Measurements from ENCODE around the gene TMEM38A.
A peak's percentile ranks its signal among the peaks of the same experiment; 100 is the strongest.
"Not testable (repeated sequence)": the region's sequence is repeated elsewhere in the genome, so short reads cannot be mapped to it uniquely, and the experiment has no call there.

The TMEM38A gene

DNA sequence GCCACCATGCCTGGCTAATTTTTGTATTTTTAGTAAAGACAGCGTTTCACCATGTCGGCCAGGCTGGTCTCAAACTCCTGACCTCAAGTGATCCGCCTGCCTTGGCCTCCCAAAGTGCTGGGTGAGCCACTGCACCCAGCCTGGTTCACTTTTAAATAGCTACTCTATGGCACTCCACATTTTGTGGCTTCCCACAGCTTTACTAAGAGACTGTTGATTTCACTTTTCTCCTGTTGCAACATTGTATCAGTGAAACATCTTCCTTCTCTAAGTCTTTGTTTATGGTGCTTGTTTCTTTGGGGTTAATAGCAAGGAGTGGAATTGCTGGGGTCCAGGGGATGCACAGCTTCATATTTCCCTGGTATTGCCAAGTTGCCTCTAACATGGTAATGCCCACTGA, 12.3 kb downstream of the TMEM38A start:
- no peak overlapping the region for H3K4me3 Mint-ChIP-seq
- DNase-seq (no peak), ATAC-seq (replicated peaks) (no peak)
- H3K4me1 Mint-ChIP-seq = no peaks in the 10 kb centered on the region
- no peaks in the 10 kb centered on the region for H3K27me3 Mint-ChIP-seq
- peaks cover 11 to 13% of the 10 kb centered on the region in 2 donors for H3K36me3 Mint-ChIP-seq
- H3K9me3 Mint-ChIP-seq = no peaks in the 10 kb centered on the region
- no peak overlapping the region for H3K27ac Mint-ChIP-seq

GRCh38 chr19:16673839-16674238, 12.9 kb downstream of the TMEM38A start:
- DNase-seq; H3K27me3 Mint-ChIP-seq; H3K4me1 Mint-ChIP-seq; H3K4me3 Mint-ChIP-seq; H3K27ac Mint-ChIP-seq; H3K9me3 Mint-ChIP-seq; ATAC-seq (replicated peaks): not testable (repeated sequence)
- H3K36me3 Mint-ChIP-seq = peaks cover 9 to 13% of the 10 kb centered on the region in 2 donors

DNA sequence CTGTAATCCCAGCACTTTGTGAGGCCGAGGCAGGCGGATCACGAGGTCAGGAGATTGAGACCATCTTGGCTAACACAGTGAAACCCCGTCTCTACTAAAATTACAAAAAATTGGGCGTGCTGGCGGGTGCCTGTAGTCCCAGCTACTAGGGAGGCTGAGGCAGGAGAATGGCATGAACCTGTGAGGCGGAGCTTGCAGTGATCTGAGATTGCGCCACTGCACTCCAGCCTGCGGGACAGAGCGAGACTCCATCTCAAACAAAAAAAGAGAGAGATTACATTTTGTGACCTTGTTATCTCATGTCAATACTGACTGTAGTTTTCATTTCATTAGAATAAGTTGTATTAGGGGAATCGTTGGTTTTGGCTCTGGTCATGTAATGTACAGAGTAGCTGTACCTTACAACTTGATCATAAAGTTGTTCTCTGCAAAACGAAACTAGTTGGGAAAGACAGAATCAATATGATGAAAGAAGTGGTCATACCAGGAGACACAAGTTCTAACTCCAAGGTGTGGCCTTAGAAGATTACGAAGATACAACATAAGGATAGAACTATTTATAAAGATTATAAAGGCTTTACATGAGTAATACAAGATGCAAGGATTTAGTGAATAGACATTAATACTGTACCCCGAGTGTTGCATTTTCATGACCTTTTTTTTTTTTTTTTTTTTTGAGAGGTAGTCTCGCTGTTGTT, 15.3 kb downstream of the TMEM38A start:
- ATAC-seq (replicated peaks) = no peak
- H3K4me3 Mint-ChIP-seq = no peak overlapping the region
- DNase-seq = no peak
- H3K4me1 Mint-ChIP-seq = no peaks in the 10 kb centered on the region
- peaks cover 21 to 30% of the 10 kb centered on the region in 2 donors for H3K36me3 Mint-ChIP-seq
- no peak overlapping the region for H3K27ac Mint-ChIP-seq
- H3K9me3 Mint-ChIP-seq = peaks cover 1 to 6% of the 10 kb centered on the region in 2 donors
- H3K27me3 Mint-ChIP-seq = no peaks in the 10 kb centered on the region

DNA sequence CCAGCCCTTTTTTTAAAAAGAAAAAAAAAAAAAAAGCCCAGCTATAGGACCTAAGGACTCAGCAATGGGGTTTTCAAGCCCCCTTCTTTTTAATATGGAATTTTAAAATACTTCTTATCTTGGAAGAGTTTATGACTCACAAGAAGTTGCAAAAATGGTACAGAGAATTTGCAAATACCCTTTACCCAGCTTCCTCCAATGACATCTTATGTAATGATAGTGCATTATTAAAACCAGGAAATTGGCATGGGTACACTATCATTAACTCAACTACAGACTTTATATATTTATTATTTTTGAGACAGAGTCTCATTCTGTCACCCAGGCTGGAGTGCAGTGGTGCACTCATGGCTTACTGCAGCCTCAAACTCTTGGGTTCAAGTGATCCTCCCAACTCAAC, 16.1 kb downstream of the TMEM38A start:
- Mint-ChIP-seq H3K27me3 (no peaks in the 10 kb centered on the region), H3K9me3 (peaks cover 4 to 8% of the 10 kb centered on the region in 2 donors), H3K4me1 (no peaks in the 10 kb centered on the region), H3K4me3 (no peak overlapping the region), H3K27ac (no peak overlapping the region), H3K36me3 (peaks cover 28 to 37% of the 10 kb centered on the region in 2 donors)
- ATAC-seq (replicated peaks) (no peak), DNase-seq (no peak)

- peaks cover 4 to 8% of the 10 kb centered on the region in 2 donors for H3K9me3 Mint-ChIP-seq
- no peak overlapping the region for H3K27ac Mint-ChIP-seq
- H3K4me1 Mint-ChIP-seq = no peaks in the 10 kb centered on the region
- H3K4me3 Mint-ChIP-seq = no peak overlapping the region
- no peak for DNase-seq
- peaks cover 34 to 44% of the 10 kb centered on the region in 2 donors for H3K36me3 Mint-ChIP-seq
- H3K27me3 Mint-ChIP-seq = no peaks in the 10 kb centered on the region
- no peak for ATAC-seq (replicated peaks)
Observed at GRCh38 chr19:16678498-16678897, 17.6 kb downstream of the TMEM38A start.

DNA sequence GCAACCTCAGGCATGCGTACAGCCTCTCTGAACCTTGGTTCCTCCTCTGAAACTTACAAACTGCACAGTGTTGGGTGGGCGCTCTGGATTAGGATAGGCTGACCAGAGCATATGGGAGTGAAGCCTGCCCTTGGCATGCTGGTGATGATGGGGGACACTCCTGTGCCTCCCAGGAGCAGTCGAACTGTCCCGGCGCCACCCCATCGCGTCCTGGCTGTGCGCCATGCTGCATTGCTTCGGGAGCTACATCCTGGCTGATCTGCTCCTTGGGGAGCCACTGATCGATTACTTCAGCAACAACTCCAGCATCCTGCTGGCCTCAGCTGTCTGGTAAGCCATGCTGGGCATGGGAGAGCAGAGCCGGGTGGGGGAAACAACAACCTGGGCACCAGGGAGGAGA, 18.9 kb downstream of the TMEM38A start:
- ATAC-seq (replicated peaks) (no peak), DNase-seq (no peak)
- no peaks in the 10 kb centered on the region for H3K27me3 Mint-ChIP-seq
- H3K36me3 Mint-ChIP-seq = peaks cover 36 to 37% of the 10 kb centered on the region in 2 donors
- H3K27ac Mint-ChIP-seq = no peak overlapping the region
- H3K4me1 Mint-ChIP-seq = no peaks in the 10 kb centered on the region
- H3K9me3 Mint-ChIP-seq = peaks cover 4 to 8% of the 10 kb centered on the region in 2 donors
- H3K4me3 Mint-ChIP-seq = no peak overlapping the region

GRCh38 chr19:16682539-16682938, 21.6 kb downstream of the TMEM38A start:
- no peak for ATAC-seq (replicated peaks)
- H3K27ac Mint-ChIP-seq = no peak overlapping the region
- H3K9me3 Mint-ChIP-seq = peaks cover 4 to 8% of the 10 kb centered on the region in 2 donors
- no peak overlapping the region for H3K4me3 Mint-ChIP-seq
- H3K36me3 Mint-ChIP-seq = peaks cover 36 to 45% of the 10 kb centered on the region in 2 donors
- H3K27me3 Mint-ChIP-seq = no peaks in the 10 kb centered on the region
- no peaks in the 10 kb centered on the region for H3K4me1 Mint-ChIP-seq
- DNase-seq = no peak

- ATAC-seq (replicated peaks) (no peak), DNase-seq (no peak)
- Mint-ChIP-seq H3K9me3 (peaks cover 4 to 8% of the 10 kb centered on the region in 2 donors), H3K4me1 (no peaks in the 10 kb centered on the region), H3K4me3 (no peak overlapping the region), H3K27ac (no peak overlapping the region), H3K27me3 (no peaks in the 10 kb centered on the region), H3K36me3 (peaks cover 34 to 40% of the 10 kb centered on the region in 2 donors)
Observed at GRCh38 chr19:16684216-16684615, 23.3 kb downstream of the TMEM38A start.

DNA sequence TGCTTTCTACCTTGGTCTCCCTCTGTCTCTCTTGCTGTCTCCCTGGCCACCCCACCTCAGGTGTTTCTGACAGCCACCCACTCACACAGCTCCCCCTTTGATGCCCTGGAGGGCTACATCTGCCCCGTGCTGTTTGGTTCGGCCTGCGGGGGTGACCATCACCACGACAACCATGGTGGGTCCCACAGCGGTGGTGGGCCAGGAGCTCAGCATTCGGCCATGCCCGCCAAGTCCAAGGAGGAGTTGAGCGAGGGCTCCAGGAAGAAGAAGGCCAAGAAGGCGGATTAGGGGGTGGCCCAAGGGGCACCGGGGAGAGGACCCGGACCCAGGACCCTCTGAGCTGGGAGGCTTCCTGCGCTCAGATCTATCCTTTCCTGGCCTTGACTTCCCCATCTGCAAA, 27.1 kb downstream of the TMEM38A start:
- no peak for DNase-seq
- peaks cover 8 to 11% of the 10 kb centered on the region in 2 donors for H3K36me3 Mint-ChIP-seq

GRCh38 chr19:16698914-16699313, 38.0 kb downstream of the TMEM38A start:
- H3K27me3 Mint-ChIP-seq = no peaks in the 10 kb centered on the region
- H3K9me3 Mint-ChIP-seq = no peaks in the 10 kb centered on the region
- H3K36me3 Mint-ChIP-seq = no peaks in the 10 kb centered on the region
- H3K4me1 Mint-ChIP-seq = no peaks in the 10 kb centered on the region
- no peak overlapping the region for H3K27ac Mint-ChIP-seq
- no peak overlapping the region for H3K4me3 Mint-ChIP-seq
- ATAC-seq (replicated peaks) (no peak), DNase-seq (no peak)

More for the DNA sequence above, 27.1 kb downstream of the TMEM38A start:
- ATAC-seq (replicated peaks) = no peak
- H3K27me3 Mint-ChIP-seq = no peaks in the 10 kb centered on the region
- H3K27ac Mint-ChIP-seq = no peak overlapping the region
- peaks cover 0 to 4% of the 10 kb centered on the region in 2 donors for H3K9me3 Mint-ChIP-seq
- H3K4me1 Mint-ChIP-seq = no peaks in the 10 kb centered on the region
- H3K4me3 Mint-ChIP-seq = peak overlapping the region in 1 of 2 donors; percentile 7

- Mint-ChIP-seq H3K36me3 (no peaks in the 10 kb centered on the region), H3K4me3 (no peak overlapping the region), H3K27ac (no peak overlapping the region), H3K4me1 (no peaks in the 10 kb centered on the region), H3K27me3 (peaks cover 0 to under 1% of the 10 kb centered on the region in 2 donors), H3K9me3 (no peaks in the 10 kb centered on the region)
- DNase-seq (no peak), ATAC-seq (replicated peaks) (no peak)
Observed at GRCh38 chr19:16702123-16702522, 41.2 kb downstream of the TMEM38A start.

DNA sequence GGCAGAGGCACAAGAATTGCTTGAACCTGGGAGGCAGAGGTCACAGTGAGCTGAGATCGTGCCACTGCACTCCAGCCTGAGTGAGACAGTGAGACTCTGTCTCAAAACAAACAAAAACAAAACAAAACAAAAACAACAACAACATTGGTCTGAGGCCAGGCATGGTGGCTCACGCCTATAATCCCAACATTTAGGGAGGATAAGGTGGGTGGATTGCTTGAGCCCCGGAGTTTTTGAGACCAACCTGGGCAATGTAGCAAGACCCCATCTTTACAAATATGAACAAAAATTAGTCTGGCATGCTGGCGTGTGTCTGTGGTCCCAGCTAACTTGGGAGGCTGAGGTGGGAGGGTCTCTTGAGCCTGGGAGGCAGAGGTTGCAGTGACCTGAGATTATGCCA, 42.7 kb downstream of the TMEM38A start:
- ATAC-seq (replicated peaks) (no peak), DNase-seq (no peak)
- peaks cover 0 to 6% of the 10 kb centered on the region in 2 donors for H3K27me3 Mint-ChIP-seq
- no peak overlapping the region for H3K27ac Mint-ChIP-seq
- no peak overlapping the region for H3K4me3 Mint-ChIP-seq
- no peaks in the 10 kb centered on the region for H3K36me3 Mint-ChIP-seq
- no peaks in the 10 kb centered on the region for H3K9me3 Mint-ChIP-seq
- peaks cover 0 to 2% of the 10 kb centered on the region in 2 donors for H3K4me1 Mint-ChIP-seq

- not testable (repeated sequence) for H3K36me3 Mint-ChIP-seq; H3K9me3 Mint-ChIP-seq; H3K4me3 Mint-ChIP-seq; ATAC-seq (replicated peaks); DNase-seq; H3K27ac Mint-ChIP-seq; H3K27me3 Mint-ChIP-seq
- H3K4me1 Mint-ChIP-seq = peaks cover 10 to 26% of the 10 kb centered on the region in 2 donors
Observed at GRCh38 chr19:16710870-16711269, 49.9 kb downstream of the TMEM38A start.

DNA sequence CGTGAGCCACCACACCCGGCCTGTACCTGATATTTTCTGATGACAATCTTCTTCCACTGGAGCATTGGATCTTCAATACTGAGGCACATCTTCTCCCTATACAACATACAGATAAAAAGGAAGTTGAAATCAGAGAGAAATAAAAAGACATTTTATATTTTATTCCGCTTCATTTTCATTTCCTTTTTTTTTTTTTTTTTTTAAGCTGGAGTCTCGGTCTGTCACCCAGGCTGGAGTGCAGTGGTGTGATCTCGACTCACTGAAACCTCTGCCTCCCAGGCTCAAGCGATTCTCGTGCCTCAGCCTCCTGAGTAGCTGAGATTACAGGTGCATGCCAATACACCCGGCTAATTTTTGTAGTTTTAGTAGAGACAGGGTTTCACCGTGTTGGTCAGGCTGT, 51.4 kb downstream of the TMEM38A start:
- H3K36me3 Mint-ChIP-seq, DNase-seq, H3K27me3 Mint-ChIP-seq, H3K4me3 Mint-ChIP-seq, H3K9me3 Mint-ChIP-seq: not testable (repeated sequence)
- peak overlapping the region; percentile 42 for H3K27ac Mint-ChIP-seq
- peak; percentile 20 to 50 for ATAC-seq (replicated peaks)
- H3K4me1 Mint-ChIP-seq = peaks cover 10 to 26% of the 10 kb centered on the region in 2 donors

GRCh38 chr19:16714702-16715287, 53.9 kb downstream of the TMEM38A start:
- Mint-ChIP-seq H3K4me3 (peak overlapping the region; percentile 2 to 52), H3K4me1 (peaks cover 16 to 40% of the 10 kb centered on the region in 2 donors), H3K27me3 (no peaks in the 10 kb centered on the region), H3K27ac (peak overlapping the region; percentile 63), H3K9me3 (no peaks in the 10 kb centered on the region), H3K36me3 (no peaks in the 10 kb centered on the region)
- DNase-seq (peak; percentile 37), ATAC-seq (replicated peaks) (peak; percentile 17 to 20)

Measured in stimulated activated naive B cell treated with anti-CD40 and anti-IgM and Interleukin-4, amounts not matched to agents 10 μg/mL and 1 μg/mL and 100 μg/mL, for 72 hours (primary cell).